Measurements from ENCODE around the gene PKHD1.

- TF ChIP-seq CTCF (IDR thresholded peaks at IDR 0.05) (no peak), POLR2A (IDR thresholded peaks at IDR 0.05) (no peak)
These were observed 466.4 kb downstream of the PKHD1 start for GRCh38 chr6:51620971-51621370.
